Activated T-helper 1 cell treated with anti-CD3 and anti-CD28 coated beads, Interleukin-2, amount 50 U/mL, for 16 hours (primary cell): ENCODE measurements around the gene THRA.
A peak's percentile ranks its signal among the peaks of the same experiment; 100 is the strongest.

Experiments used
- DNase-seq, 2 donors: peaks; one replicate each; pipeline ENCODE4 v3.0.0-alpha.2; 2020; ENCODE audit warnings: low read depth in 1 of 2, low spot score in 1 of 2

Gene THRA

GRCh38 chr17:40079545-40079944 lies 16.8 kb downstream of the THRA start:
- no peak for DNase-seq

- no peak for DNase-seq
Measured at GRCh38 chr17:40084477-40084876, 21.7 kb downstream of the THRA start.

GRCh38 chr17:40086150-40087044 lies 23.6 kb downstream of the THRA start:
- DNase-seq, result peak in 1 of 2 donors; percentile 33

GRCh38 chr17:40087049-40087794 lies 24.5 kb downstream of the THRA start:
- DNase-seq, result no peak

- no peak for DNase-seq
Measured at GRCh38 chr17:40087903-40088718, 25.3 kb downstream of the THRA start.

GRCh38 chr17:40089077-40089895 lies 26.5 kb downstream of the THRA start:
- DNase-seq, result no peak

- DNase-seq, result no peak
Measured at GRCh38 chr17:40090237-40091119, 27.7 kb downstream of the THRA start.

- DNase-seq, result no peak
Measured at GRCh38 chr17:40091691-40092397, 29.1 kb downstream of the THRA start.

- no peak for DNase-seq
Measured at GRCh38 chr17:40092581-40092980, 29.8 kb downstream of the THRA start.

- no peak for DNase-seq
Measured at GRCh38 chr17:40093005-40093579, 30.3 kb downstream of the THRA start.

GRCh38 chr17:40093580-40094201 lies 30.9 kb downstream of the THRA start:
- DNase-seq, result no peak

GRCh38 chr17:40094874-40095273 lies 32.1 kb downstream of the THRA start:
- DNase-seq, result no peak

GRCh38 chr17:40095351-40095943 lies 32.7 kb downstream of the THRA start:
- DNase-seq, result no peak

- DNase-seq, result peak; percentile 44 to 72
Measured at GRCh38 chr17:40095944-40096791, 33.4 kb downstream of the THRA start.

- no peak for DNase-seq
Measured at GRCh38 chr17:40097087-40097486, 34.3 kb downstream of the THRA start.

- no peak for DNase-seq
Measured at GRCh38 chr17:40097931-40098845, 35.4 kb downstream of the THRA start.
